SH-SY5Y (cell line): Measurements from ENCODE around the gene RNF5.

Source experiments
- GATA2 ChIP-seq: IDR thresholded peaks from 2 replicates; pipeline ENCODE4 v1.6.1; 2011; ENCODE audit warnings: mild to moderate bottlenecking, low read depth, low read length
- GATA3 ChIP-seq: IDR thresholded peaks from 2 replicates; pipeline ENCODE4 v1.6.1; 2011; ENCODE audit warnings: low read depth, mild to moderate bottlenecking, low read length, moderate library complexity

DNA sequence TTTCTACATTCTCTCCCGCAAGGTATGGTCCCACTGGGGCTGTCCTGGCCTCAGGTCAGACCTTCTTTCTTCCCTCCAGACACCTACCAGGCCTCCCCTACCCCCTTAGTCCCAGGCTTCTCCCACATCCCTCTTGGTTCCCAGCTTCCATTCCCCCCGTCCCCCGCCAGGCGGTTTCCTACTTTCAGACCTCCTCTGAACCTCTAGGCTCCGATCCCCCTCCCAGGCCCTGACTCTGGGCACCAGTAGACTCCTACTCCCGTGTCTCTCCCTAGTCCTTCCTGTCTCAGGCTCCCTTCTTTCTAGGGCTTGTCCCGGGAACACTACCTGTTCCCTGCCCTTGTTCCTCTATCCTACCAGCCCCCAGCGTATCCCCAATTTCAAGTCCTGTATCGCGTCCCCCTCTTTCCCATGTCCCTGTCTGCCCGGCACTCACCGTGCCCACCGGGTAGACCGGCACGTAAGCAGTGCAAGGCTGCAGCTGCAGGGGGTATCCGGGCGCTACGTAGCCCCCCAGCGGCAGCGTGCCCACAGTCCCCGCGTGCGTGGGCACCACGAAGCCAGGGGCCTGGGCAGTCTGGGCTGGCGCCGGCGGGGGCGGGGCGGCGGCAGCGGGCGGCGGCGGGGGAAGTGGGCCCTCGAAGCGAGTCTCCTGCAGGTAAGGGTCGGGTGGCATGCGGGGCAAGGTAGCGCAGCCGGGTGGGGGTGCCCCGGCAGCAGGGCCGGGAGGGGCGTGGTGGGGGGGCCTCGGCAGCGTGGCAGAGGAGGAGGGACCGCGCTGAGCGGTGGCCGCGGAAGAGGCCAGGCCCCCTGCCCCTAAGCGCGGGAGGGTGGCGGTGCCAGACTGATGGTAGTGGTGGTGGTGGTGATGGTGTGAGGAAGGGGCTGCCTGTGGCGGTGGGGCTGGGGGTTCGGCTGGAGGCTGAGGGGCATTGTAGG lies 28.0 kb upstream of the RNF5 start:
- TF ChIP-seq GATA2 (no peak), GATA3 (no peak)
